Naive thymus-derived CD4-positive, alpha-beta T cell (primary cell): Measurements from ENCODE around the gene FIGN. TPM values are rescaled to one million over a fixed set of nuclear protein-coding genes. Genes with fewer than 3 reads are reported as not detected.

ENCODE experiments used
- ATAC-seq: fragments of 150-1000 bp; cut with Tn5 transposase; 2 replicates; pipeline ENCODE4 v1.10.0; 2021; ENCODE audit warnings: mild to moderate bottlenecking, moderate library complexity
- CTCF ChIA-PET: fragments of 350-600 bp; sonication (Branson Sonifier 250); formaldehyde crosslinking; loops from one replicate; lab custom pipeline; 2021; ENCODE audit warnings: antibody characterized with exemption; lab: Charles Lee
- POLR2A ChIA-PET: fragments of 350-600 bp; sonication (Branson Sonifier 250); formaldehyde crosslinking; loops from one replicate; lab custom pipeline; 2021; ENCODE audit warnings: antibody characterized with exemption, inconsistent platforms; lab: Charles Lee
- DNase-seq, 9 donors: peaks; one replicate each; pipeline versions ENCODE4 v3.0.0 to v3.0.0-alpha.2; 2020 to 2022; ENCODE audit warnings: mixed read lengths in 1 of 9
- H3K27ac ChIP-seq: one replicate; pipeline ENCODE4 v1.7.0; 2013; ENCODE audit warnings: mild to moderate bottlenecking, low read depth, low read length, moderate library complexity
- H3K27me3 ChIP-seq, 2 donors: one replicate each; pipeline ENCODE4 v1.7.0; 2013; ENCODE audit warnings: low read length in 2 of 2, mild to moderate bottlenecking in 2 of 2, moderate library complexity in 2 of 2; ENCODE audit not compliant: control insufficient read depth in 2 of 2, insufficient read depth in 2 of 2
- H3K36me3 ChIP-seq, 3 experiments: 1 replicate in 2 of 3; 2 replicates in 1 of 3; pipeline ENCODE4 v1.7.0; 2013; ENCODE audit warnings: low read length in 3 of 3, mild to moderate bottlenecking in 3 of 3, moderate library complexity in 1 of 3; ENCODE audit not compliant: insufficient read depth in 3 of 3, control insufficient read depth in 2 of 3
- H3K4me1 ChIP-seq, 2 donors: one replicate each; pipeline ENCODE4 v1.7.0; 2013; ENCODE audit warnings: low read length in 2 of 2, mild to moderate bottlenecking in 2 of 2, moderate library complexity in 1 of 2; ENCODE audit not compliant: control insufficient read depth in 2 of 2, insufficient read depth in 2 of 2
- H3K4me3 ChIP-seq: 2 replicates; pipeline ENCODE4 v1.7.0; 2013; ENCODE audit warnings: mild to moderate bottlenecking, low read length
- H3K9me3 ChIP-seq, 3 experiments: 1 replicate in 2 of 3; 2 replicates in 1 of 3; pipeline ENCODE4 v1.7.0; 2013; ENCODE audit warnings: low read length in 3 of 3; ENCODE audit not compliant: control insufficient read depth in 2 of 3
- H3K27ac Mint-ChIP-seq, 9 donors: one replicate each; pipeline ENCODE4 v1.8.0; 2020 to 2022; ENCODE audit warnings: mixed read lengths in 9 of 9, mild to moderate bottlenecking in 8 of 9, moderate library complexity in 5 of 9, inconsistent platforms in 2 of 9
- H3K27me3 Mint-ChIP-seq, 5 donors: one replicate each; pipeline ENCODE4 v1.8.0; 2021 to 2022; ENCODE audit warnings: mixed read lengths in 5 of 5, mild to moderate bottlenecking in 1 of 5
- H3K36me3 Mint-ChIP-seq, 5 donors: one replicate each; pipeline ENCODE4 v1.8.0; 2020 to 2022; ENCODE audit warnings: mixed read lengths in 5 of 5, mild to moderate bottlenecking in 3 of 5, inconsistent platforms in 1 of 5
- H3K4me1 Mint-ChIP-seq, 7 donors: one replicate each; pipeline ENCODE4 v1.8.0; 2020 to 2022; ENCODE audit warnings: mixed read lengths in 7 of 7, mild to moderate bottlenecking in 3 of 7, inconsistent platforms in 1 of 7
- H3K4me3 Mint-ChIP-seq, 10 donors: one replicate each; pipeline ENCODE4 v1.8.0; 2020 to 2022; ENCODE audit warnings: mild to moderate bottlenecking in 10 of 10, mixed read lengths in 10 of 10, moderate library complexity in 6 of 10, inconsistent platforms in 2 of 10
- H3K9me3 Mint-ChIP-seq, 11 donors: one replicate each; pipeline ENCODE4 v1.8.0; 2020 to 2022; ENCODE audit warnings: mixed read lengths in 11 of 11, mild to moderate bottlenecking in 4 of 11, inconsistent platforms in 1 of 11, moderate library complexity in 1 of 11
- intact Hi-C, 2 donors: fragments of 100-400 bp; cut with micrococcal nuclease; formaldehyde crosslinking; loops; one replicate each; pipeline ENCODE4 v1.15.1; 2023
- polyA plus RNA-seq, 2 donors: library from polyadenylated mRNA; unstranded; fragments of 300-500 nt; fragmentation: Illumina TruSeq; gene quantifications; one replicate each; pipeline ENCODE4 v1.2.3, GENCODE V29; 2021
- total RNA-seq, 6 experiments: library from RNA in 5 of 6; stranded (reverse) in 5 of 6; gene quantifications; 1 replicate in 5 of 6; 2 replicates in 1 of 6; pipeline ENCODE4 v1.2.3 and lab custom pipeline; 2021 to 2026

The FIGN gene
- total and polyA plus RNA-seq, 7 experiments from 2014 or later, result 0.05 TPM; not detected in 6

GRCh38 chr2:163723881-163724280 lies 11.9 kb downstream of the FIGN start:
- H3K4me3 ChIP-seq, result no peak overlapping the region
- intact Hi-C loops, result no loop called here
- DNase-seq (no peak), ATAC-seq (no peak)
- H3K27ac ChIP-seq, result no peak overlapping the region
- H3K27me3 ChIP-seq, result no peaks in the 10 kb centered on the region
- Mint-ChIP-seq H3K36me3 (no peaks in the 10 kb centered on the region), H3K9me3 (peaks cover 0 to 4% (median 0%) of the 10 kb centered on the region in 11 donors), H3K4me1 (no peaks in the 10 kb centered on the region), H3K4me3 (no peak overlapping the region), H3K27me3 (no peaks in the 10 kb centered on the region), H3K27ac (no peak overlapping the region)
- no peaks in the 10 kb centered on the region for H3K36me3 ChIP-seq
- ChIA-PET CTCF (no interaction called here), POLR2A (no interaction called here)
- no peaks in the 10 kb centered on the region for H3K9me3 ChIP-seq
- H3K4me1 ChIP-seq, result no peaks in the 10 kb centered on the region

- CTCF ChIA-PET, result no interaction called here
- POLR2A ChIA-PET, result no interaction called here
- H3K27me3 Mint-ChIP-seq, result no peaks in the 10 kb centered on the region
- H3K36me3 Mint-ChIP-seq, result no peaks in the 10 kb centered on the region
- Histone ChIP-seq H3K27ac (no peak overlapping the region), H3K9me3 (no peaks in the 10 kb centered on the region), H3K4me3 (no peak overlapping the region), H3K4me1 (no peaks in the 10 kb centered on the region), H3K27me3 (no peaks in the 10 kb centered on the region), H3K36me3 (no peaks in the 10 kb centered on the region)
- no peak overlapping the region for H3K27ac Mint-ChIP-seq
- peaks cover 0 to 5% (median 0%) of the 10 kb centered on the region in 11 donors for H3K9me3 Mint-ChIP-seq
- H3K4me1 Mint-ChIP-seq, result no peaks in the 10 kb centered on the region
- intact Hi-C loops, result no loop called here
- no peak overlapping the region for H3K4me3 Mint-ChIP-seq
- ATAC-seq (no peak), DNase-seq (no peak)
Measured at GRCh38 chr2:163723348-163723747, 12.5 kb downstream of the FIGN start.

GRCh38 chr2:163719331-163719730 lies 16.5 kb downstream of the FIGN start:
- peaks cover 0 to 10% (median 0%) of the 10 kb centered on the region in 11 donors for H3K9me3 Mint-ChIP-seq
- ChIA-PET CTCF (interaction anchor here (0.8 kb wide), 1 partner anchor 120 kb away, joined by 3 read pairs; no protein-coding TSS in a partner anchor), POLR2A (no interaction called here)
- H3K4me3 ChIP-seq, result no peak overlapping the region
- no peak overlapping the region for H3K27ac ChIP-seq
- DNase-seq (no peak), ATAC-seq (no peak)
- no peak overlapping the region for H3K4me3 Mint-ChIP-seq
- H3K36me3 Mint-ChIP-seq, result no peaks in the 10 kb centered on the region
- no peaks in the 10 kb centered on the region for H3K36me3 ChIP-seq
- intact Hi-C loops, result no loop called here
- H3K27me3 ChIP-seq, result no peaks in the 10 kb centered on the region
- no peaks in the 10 kb centered on the region for H3K27me3 Mint-ChIP-seq
- H3K27ac Mint-ChIP-seq, result no peak overlapping the region
- H3K4me1 Mint-ChIP-seq, result no peaks in the 10 kb centered on the region
- no peaks in the 10 kb centered on the region for H3K9me3 ChIP-seq
- H3K4me1 ChIP-seq, result no peaks in the 10 kb centered on the region

GRCh38 chr2:163717993-163718680 lies 17.7 kb downstream of the FIGN start:
- ATAC-seq, result no peak
- Mint-ChIP-seq H3K27me3 (no peaks in the 10 kb centered on the region), H3K4me1 (no peaks in the 10 kb centered on the region), H3K9me3 (peaks cover 0 to 10% (median 0%) of the 10 kb centered on the region in 11 donors), H3K4me3 (no peak overlapping the region), H3K36me3 (no peaks in the 10 kb centered on the region), H3K27ac (no peak overlapping the region)
- no peaks in the 10 kb centered on the region for H3K4me1 ChIP-seq
- DNase-seq, result no peak
- ChIA-PET CTCF (no interaction called here), POLR2A (no interaction called here)
- H3K27me3 ChIP-seq, result no peaks in the 10 kb centered on the region
- H3K9me3 ChIP-seq, result no peaks in the 10 kb centered on the region
- H3K36me3 ChIP-seq, result no peaks in the 10 kb centered on the region
- H3K4me3 ChIP-seq, result no peak overlapping the region
- intact Hi-C loops, result no loop called here
- H3K27ac ChIP-seq, result no peak overlapping the region

GRCh38 chr2:163717515-163717914 lies 18.3 kb downstream of the FIGN start:
- Histone ChIP-seq H3K27me3 (no peaks in the 10 kb centered on the region), H3K4me1 (no peaks in the 10 kb centered on the region), H3K36me3 (no peaks in the 10 kb centered on the region), H3K4me3 (no peak overlapping the region), H3K27ac (no peak overlapping the region), H3K9me3 (no peaks in the 10 kb centered on the region)
- ATAC-seq (no peak), DNase-seq (no peak)
- intact Hi-C loops, result no loop called here
- POLR2A ChIA-PET, result no interaction called here
- Mint-ChIP-seq H3K27ac (no peak overlapping the region), H3K9me3 (peaks cover 0 to 10% (median 0%) of the 10 kb centered on the region in 11 donors), H3K4me1 (no peaks in the 10 kb centered on the region), H3K36me3 (no peaks in the 10 kb centered on the region), H3K4me3 (no peak overlapping the region), H3K27me3 (no peaks in the 10 kb centered on the region)
- CTCF ChIA-PET, result no interaction called here

- H3K36me3 Mint-ChIP-seq, result no peaks in the 10 kb centered on the region
- intact Hi-C loops, result no loop called here
Measured at GRCh38 chr2:163716101-163716500, 19.7 kb downstream of the FIGN start.

GRCh38 chr2:163715668-163716067 lies 20.1 kb downstream of the FIGN start:
- H3K4me3 Mint-ChIP-seq, result no peak overlapping the region
- H3K4me3 ChIP-seq, result no peak overlapping the region
- no peaks in the 10 kb centered on the region for H3K36me3 ChIP-seq
- no peaks in the 10 kb centered on the region for H3K4me1 Mint-ChIP-seq
- H3K27ac Mint-ChIP-seq, result no peak overlapping the region
- intact Hi-C loops, result no loop called here
- no peaks in the 10 kb centered on the region for H3K27me3 Mint-ChIP-seq
- no peaks in the 10 kb centered on the region for H3K36me3 Mint-ChIP-seq
- H3K9me3 Mint-ChIP-seq, result peaks cover 0 to 10% (median 0%) of the 10 kb centered on the region in 11 donors
- ChIA-PET POLR2A (no interaction called here), CTCF (no interaction called here)
- ATAC-seq (no peak), DNase-seq (no peak)
- no peaks in the 10 kb centered on the region for H3K27me3 ChIP-seq
- H3K4me1 ChIP-seq, result no peaks in the 10 kb centered on the region
- no peaks in the 10 kb centered on the region for H3K9me3 ChIP-seq
- H3K27ac ChIP-seq, result no peak overlapping the region

More at GRCh38 chr2:163716101-163716500, 19.7 kb downstream of the FIGN start:
- no peak for DNase-seq
- no peak for ATAC-seq
- no peaks in the 10 kb centered on the region for H3K4me1 Mint-ChIP-seq
- no peak overlapping the region for H3K4me3 Mint-ChIP-seq
- Histone ChIP-seq H3K4me3 (no peak overlapping the region), H3K9me3 (no peaks in the 10 kb centered on the region), H3K4me1 (no peaks in the 10 kb centered on the region), H3K27me3 (no peaks in the 10 kb centered on the region), H3K36me3 (no peaks in the 10 kb centered on the region), H3K27ac (no peak overlapping the region)
- peaks cover 0 to 10% (median 0%) of the 10 kb centered on the region in 11 donors for H3K9me3 Mint-ChIP-seq
- H3K27ac Mint-ChIP-seq, result no peak overlapping the region
- no peaks in the 10 kb centered on the region for H3K27me3 Mint-ChIP-seq
- ChIA-PET POLR2A (no interaction called here), CTCF (no interaction called here)
